Neuronal stem cell (in vitro differentiated cells): ENCODE data around the gene TTC13.

Source experiments
- DNase-seq: peaks from one replicate; pipeline ENCODE4 v3.0.0-alpha.2; 2013; ENCODE audit warnings: low spot score
- H2AFZ ChIP-seq: one replicate; pipeline ENCODE4 v1.6.1; 2013; ENCODE audit warnings: mild to moderate bottlenecking, low read length, inconsistent platforms
- H2AK5ac ChIP-seq: 2 replicates; pipeline ENCODE4 v1.6.1; 2013; ENCODE audit warnings: low read depth, mild to moderate bottlenecking, inconsistent platforms, low read length, moderate library complexity, mixed read lengths
- H2BK120ac ChIP-seq: 2 replicates; pipeline ENCODE4 v1.6.1; 2013; ENCODE audit warnings: low read depth, mild to moderate bottlenecking, inconsistent platforms, low read length, moderate library complexity, mixed read lengths
- H2BK12ac ChIP-seq: one replicate; pipeline ENCODE4 v1.6.1; 2013; ENCODE audit warnings: low read length, inconsistent platforms
- H2BK15ac ChIP-seq: 2 replicates; pipeline ENCODE4 v1.6.1; 2013; ENCODE audit warnings: mild to moderate bottlenecking, low read length, inconsistent platforms, mixed read lengths
- H2BK5ac ChIP-seq: one replicate; pipeline ENCODE4 v1.6.1; 2013; ENCODE audit warnings: inconsistent platforms, mild to moderate bottlenecking, low read length, moderate library complexity
- H3K14ac ChIP-seq: one replicate; pipeline ENCODE4 v1.6.1; 2013; ENCODE audit warnings: low read length, inconsistent platforms
- H3K18ac ChIP-seq: 2 replicates; pipeline ENCODE4 v1.6.1; 2013; ENCODE audit warnings: low read length, inconsistent platforms
- H3K23ac ChIP-seq: 2 replicates; pipeline ENCODE4 v1.6.1; 2013; ENCODE audit warnings: low read depth, mild to moderate bottlenecking, mixed read lengths, low read length, inconsistent platforms; ENCODE audit not compliant: poor library complexity
- H3K27ac ChIP-seq: replicated peaks from 3 replicates; pipeline ENCODE4 v1.5.1; 2013; ENCODE audit warnings: low read length, inconsistent platforms
- H3K27me3 ChIP-seq, 3 experiments: 2 replicates each; pipeline ENCODE4 v1.6.1; 2013; ENCODE audit warnings: low read length in 3 of 3, mild to moderate bottlenecking in 2 of 3, inconsistent platforms in 1 of 3, low read depth in 1 of 3, mixed read lengths in 1 of 3, moderate library complexity in 1 of 3; ENCODE audit not compliant: control insufficient read depth in 3 of 3, insufficient read depth in 3 of 3
- H3K36me3 ChIP-seq, 2 donors: replicated peaks in 1 of 2; 2 replicates each; pipeline ENCODE4 v1.6.1; 2013; ENCODE audit warnings: low read length in 2 of 2; ENCODE audit not compliant: control insufficient read depth in 2 of 2, insufficient read depth in 2 of 2
- H3K4ac ChIP-seq: 2 replicates; pipeline ENCODE4 v1.6.1; 2013; ENCODE audit warnings: inconsistent platforms, mild to moderate bottlenecking, low read length, moderate library complexity
- H3K4me1 ChIP-seq, 2 donors: 1 replicate in 1 of 2; 2 replicates in 1 of 2; pipeline ENCODE4 v1.6.1; 2013; ENCODE audit warnings: low read length in 2 of 2, low read depth in 1 of 2; ENCODE audit not compliant: control insufficient read depth in 2 of 2, insufficient read depth in 1 of 2
- H3K4me2 ChIP-seq: one replicate; pipeline ENCODE4 v1.6.1; 2013; ENCODE audit warnings: mild to moderate bottlenecking, low read length, inconsistent platforms; ENCODE audit not compliant: insufficient read depth, poor library complexity, severe bottlenecking
- H3K4me3 ChIP-seq, 2 donors: 2 replicates each; pipeline ENCODE4 v1.5.1; 2013; ENCODE audit warnings: low read length in 2 of 2, mild to moderate bottlenecking in 2 of 2, inconsistent platforms in 1 of 2, moderate library complexity in 1 of 2
- H3K79me1 ChIP-seq: one replicate; pipeline ENCODE4 v1.6.1; 2013; ENCODE audit warnings: low read depth, mild to moderate bottlenecking, inconsistent platforms, low read length, moderate library complexity
- H3K9ac ChIP-seq: one replicate; pipeline ENCODE4 v1.6.1; 2013; ENCODE audit warnings: mild to moderate bottlenecking, low read depth, low read length, inconsistent platforms; ENCODE audit not compliant: poor library complexity
- H3K9me3 ChIP-seq, 2 donors: replicated peaks in 1 of 2; 2 replicates each; pipeline versions ENCODE3 to v1.6.1; 2013; ENCODE audit warnings: low read length in 2 of 2, mild to moderate bottlenecking in 2 of 2, inconsistent platforms in 1 of 2, low read depth in 1 of 2, mixed read lengths in 1 of 2, moderate library complexity in 1 of 2; ENCODE audit not compliant: control insufficient read depth in 2 of 2, insufficient read depth in 1 of 2
- H4K8ac ChIP-seq: one replicate; pipeline ENCODE4 v1.6.1; 2013; ENCODE audit warnings: low read depth, mild to moderate bottlenecking, inconsistent platforms, low read length, moderate library complexity
- H4K91ac ChIP-seq: one replicate; pipeline ENCODE4 v1.6.1; 2013; ENCODE audit warnings: low read length, low read depth, mild to moderate bottlenecking, inconsistent platforms; ENCODE audit not compliant: poor library complexity
- WGBS, 2 donors: extraction: QIAGEN DNeasy Blood & Tissue Kit; methylation state at CpG; one replicate each; pipeline ENCODE4 v1.1.7; 2013; ENCODE audit warnings: missing lambda C conversion rate in 2 of 2, mixed read lengths in 1 of 2; ENCODE audit not compliant: insufficient read length in 2 of 2, insufficient replicate concordance in 1 of 2; ENCODE audit errors: extremely low coverage in 2 of 2; 5-methylcytosine and 5-hydroxymethylcytosine counted together

TTC13 gene

DNA sequence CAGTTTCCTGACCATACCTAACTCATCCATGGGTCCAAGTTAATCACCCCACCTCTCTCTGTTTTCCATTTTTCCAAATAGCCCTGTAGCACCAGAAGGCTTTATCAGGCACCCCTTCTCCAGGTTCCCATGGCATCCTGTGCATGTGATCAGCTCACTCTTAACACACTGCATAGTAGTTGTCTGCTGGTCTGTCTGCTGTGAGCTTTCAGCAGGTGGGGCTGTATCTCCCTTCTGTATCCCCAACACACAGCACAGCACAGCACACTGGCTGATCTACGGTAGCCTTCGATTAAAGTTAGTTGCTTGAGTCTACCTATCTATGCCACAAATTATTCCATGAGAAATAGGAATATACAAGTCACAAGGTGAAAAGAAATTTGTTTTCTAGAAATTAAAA lies 56.0 kb downstream of the TTC13 start:
- Histone ChIP-seq H2BK120ac (no peak overlapping the region), H3K4me1 (peaks cover 0 to 2% of the 10 kb centered on the region in 2 donors), H2BK15ac (no peak overlapping the region), H3K27me3 (no peaks in the 10 kb centered on the region), H2BK5ac (no peak overlapping the region), H3K4me3 (no peak overlapping the region), H3K4ac (no peak overlapping the region), H3K27ac (no peak overlapping the region), H3K4me2 (no peak overlapping the region), H3K9ac (no peak overlapping the region), H4K91ac (no peak overlapping the region), H4K8ac (no peak overlapping the region), H3K18ac (no peak overlapping the region), H2BK12ac (no peak overlapping the region), H3K9me3 (no peaks in the 10 kb centered on the region), H3K23ac (no peak overlapping the region), H3K79me1 (no peaks in the 10 kb centered on the region), H2AFZ (no peak overlapping the region), H3K36me3 (peaks cover 11 to 62% of the 10 kb centered on the region in 2 donors), H3K14ac (no peak overlapping the region), H2AK5ac (no peak overlapping the region)
- WGBS, 2 donors = no CpG with 5 or more reads among the region's 2 CpGs
- DNase-seq = no peak

DNA sequence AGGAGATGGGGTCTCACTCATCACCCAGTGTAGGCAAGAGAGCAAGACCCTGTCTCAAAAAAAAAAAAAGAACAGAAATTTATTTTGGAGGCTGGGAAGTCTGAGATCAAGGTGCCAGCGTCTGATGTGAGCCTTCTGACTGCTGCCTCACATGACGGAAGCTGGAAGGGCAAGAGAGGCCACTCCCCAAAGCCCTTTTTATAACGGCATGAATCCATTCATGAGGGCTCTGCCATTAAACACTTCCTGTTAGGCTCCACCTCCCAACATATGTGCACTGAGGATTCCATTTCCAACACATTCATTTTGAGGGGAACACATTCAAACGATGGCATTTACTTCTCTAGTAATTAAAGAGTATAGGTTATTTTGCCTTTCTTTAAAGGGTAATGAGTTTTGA lies 59.5 kb downstream of the TTC13 start:
- no peak overlapping the region for H3K4me3 ChIP-seq
- no peak overlapping the region for H3K14ac ChIP-seq
- H2BK12ac ChIP-seq = no peak overlapping the region
- peaks cover 2% of the 10 kb centered on the region for H3K79me1 ChIP-seq
- H3K4me2 ChIP-seq = no peak overlapping the region
- no peak for DNase-seq
- H3K27me3 ChIP-seq = no peaks in the 10 kb centered on the region
- H3K27ac ChIP-seq = no peak overlapping the region
- H3K4ac ChIP-seq = no peak overlapping the region
- no peak overlapping the region for H4K8ac ChIP-seq
- peaks cover 0 to 2% of the 10 kb centered on the region in 2 donors for H3K4me1 ChIP-seq
- H2BK15ac ChIP-seq = no peak overlapping the region
- H4K91ac ChIP-seq = no peak overlapping the region
- no peak overlapping the region for H3K9ac ChIP-seq
- no peak overlapping the region for H2AK5ac ChIP-seq
- no peak overlapping the region for H2BK120ac ChIP-seq
- peak overlapping the region; percentile 17 for H2AFZ ChIP-seq
- no peak overlapping the region for H3K18ac ChIP-seq
- WGBS, 2 donors = no CpG with 5 or more reads among the region's 4 CpGs
- no peak overlapping the region for H3K23ac ChIP-seq
- peaks cover 10 to 44% of the 10 kb centered on the region in 2 donors for H3K36me3 ChIP-seq
- no peaks in the 10 kb centered on the region for H3K9me3 ChIP-seq
- H2BK5ac ChIP-seq = no peak overlapping the region

DNA sequence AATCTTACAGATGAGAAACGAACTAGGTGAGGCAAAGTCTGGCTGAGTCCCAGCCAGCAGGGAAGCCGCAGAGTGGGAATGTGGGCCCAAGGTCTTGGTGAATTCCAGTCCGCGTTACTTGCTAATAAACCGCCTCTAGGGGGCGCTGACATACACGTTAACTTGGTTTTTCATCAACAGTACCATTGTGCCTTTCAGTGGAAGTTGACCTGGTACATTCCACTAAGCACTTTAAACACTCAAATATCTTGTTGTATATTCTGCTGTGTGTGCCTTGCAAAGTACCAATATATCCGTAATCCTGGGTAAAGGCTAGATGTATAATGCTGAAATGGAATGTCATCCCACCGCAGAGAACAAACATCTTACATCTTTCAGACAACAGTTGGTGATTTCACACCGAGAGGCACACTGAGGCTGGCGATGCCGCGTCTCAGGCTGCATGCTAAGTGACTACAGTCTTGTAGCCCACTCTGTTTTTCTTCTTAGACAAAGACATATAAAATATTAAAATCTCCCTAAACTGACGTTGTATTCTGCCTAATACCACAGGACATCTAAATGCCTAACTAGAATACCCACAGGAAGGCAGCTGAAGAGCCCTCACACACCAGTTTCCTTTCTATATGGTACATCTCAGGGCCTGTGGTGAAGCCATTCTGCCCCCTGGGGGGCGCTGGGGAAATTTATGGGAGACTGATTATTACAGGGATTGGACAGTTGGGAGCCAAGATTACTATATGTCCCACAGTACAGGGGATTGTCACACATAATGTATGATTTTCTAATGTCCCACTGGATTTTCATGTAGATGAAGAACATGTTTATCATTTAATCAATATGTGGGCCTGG lies 61.2 kb downstream of the TTC13 start:
- Histone ChIP-seq H3K27ac (no peak overlapping the region), H3K4ac (no peak overlapping the region), H3K9me3 (no peaks in the 10 kb centered on the region), H3K4me3 (no peak overlapping the region), H2BK15ac (no peak overlapping the region), H2BK5ac (no peak overlapping the region), H3K18ac (no peak overlapping the region), H2AFZ (no peak overlapping the region), H3K4me2 (no peak overlapping the region), H2AK5ac (no peak overlapping the region), H4K91ac (no peak overlapping the region), H3K79me1 (peaks cover 2% of the 10 kb centered on the region), H3K36me3 (peaks cover 13 to 43% of the 10 kb centered on the region in 2 donors), H3K27me3 (no peaks in the 10 kb centered on the region), H3K4me1 (peaks cover 0 to 2% of the 10 kb centered on the region in 2 donors), H3K14ac (no peak overlapping the region), H2BK12ac (no peak overlapping the region), H4K8ac (no peak overlapping the region), H3K23ac (no peak overlapping the region), H3K9ac (no peak overlapping the region), H2BK120ac (no peak overlapping the region)
- DNase-seq = peak; percentile 84
- WGBS, 2 donors = no CpG with 5 or more reads among the region's 15 CpGs

DNA sequence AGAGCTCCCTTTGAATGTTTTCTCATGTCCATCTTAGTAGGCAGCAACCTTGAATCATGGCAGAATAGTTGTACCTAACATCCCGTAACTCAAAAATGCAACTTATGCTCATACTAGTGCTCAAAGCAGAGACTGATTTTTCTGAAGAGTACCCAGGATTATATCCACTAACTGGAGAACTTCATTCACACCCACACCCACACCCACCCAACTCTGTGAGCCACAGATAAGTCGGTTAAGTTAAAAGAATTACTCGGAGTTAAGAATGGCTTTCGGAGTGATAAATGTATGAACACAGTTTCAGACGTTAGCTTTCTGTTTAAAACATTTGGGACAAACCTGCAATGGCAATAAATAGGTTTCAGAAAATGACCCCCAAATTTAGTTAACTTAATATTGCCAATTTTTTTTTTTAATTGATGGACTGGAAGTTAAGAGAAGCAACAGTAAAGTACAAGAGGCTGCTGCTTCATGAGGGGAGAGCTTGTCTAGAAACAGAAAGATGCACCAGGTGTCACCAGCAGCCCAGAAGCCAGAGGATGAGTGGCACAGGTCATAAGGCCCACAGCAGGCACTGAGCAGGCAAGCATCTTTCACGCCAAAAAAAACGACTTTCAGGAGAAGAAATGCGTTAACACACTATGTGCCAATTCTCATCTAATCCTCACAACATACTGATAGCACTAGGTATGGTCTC lies 61.9 kb downstream of the TTC13 start:
- Histone ChIP-seq H3K9me3 (no peaks in the 10 kb centered on the region), H4K91ac (no peak overlapping the region), H3K36me3 (peaks cover 11 to 43% of the 10 kb centered on the region in 2 donors), H3K79me1 (peaks cover 2% of the 10 kb centered on the region), H3K14ac (no peak overlapping the region), H3K9ac (no peak overlapping the region), H3K23ac (no peak overlapping the region), H2BK5ac (no peak overlapping the region), H3K4me2 (no peak overlapping the region), H2BK120ac (no peak overlapping the region), H3K4me1 (peaks cover 0 to 2% of the 10 kb centered on the region in 2 donors), H2AK5ac (no peak overlapping the region), H3K27me3 (no peaks in the 10 kb centered on the region), H3K18ac (no peak overlapping the region), H3K27ac (no peak overlapping the region), H3K4me3 (no peak overlapping the region), H2BK12ac (no peak overlapping the region), H2AFZ (no peak overlapping the region), H4K8ac (no peak overlapping the region), H3K4ac (no peak overlapping the region), H2BK15ac (no peak overlapping the region)
- no CpG with 5 or more reads among the region's 8 CpGs for WGBS, 2 donors
- DNase-seq = no peak
